GM21786 (cell line): Measurements from ENCODE around the gene ANKRD1.
"Not testable (repeated sequence)": the region's sequence is repeated elsewhere in the genome, so short reads cannot be mapped to it uniquely, and the experiment has no call there.

Experiments used
- ATAC-seq: cut with Tn5 transposase; IDR thresholded peaks from one replicate; pipeline ENCODE4 v1.9.1; 2021; ENCODE audit not compliant: unreplicated experiment

Gene ANKRD1

GRCh38 chr10:90920986-90921666, at the start of gene ANKRD1:
TSS of gene ANKRD1 (minus strand) at chr10:90921087. CDS start at chr10:90921027, 60 bp downstream.
- no peak for ATAC-seq

GRCh38 chr10:90969947-90970673, 49.2 kb upstream of the ANKRD1 start:
- ATAC-seq: no peak

GRCh38 chr10:90969121-90969534, 48.2 kb upstream of the ANKRD1 start:
- ATAC-seq: no peak

- no peak for ATAC-seq
Measured at GRCh38 chr10:90968328-90969081, 47.6 kb upstream of the ANKRD1 start.

GRCh38 chr10:90967865-90968264, 47.0 kb upstream of the ANKRD1 start:
- ATAC-seq: no peak

GRCh38 chr10:90966146-90966545, 45.3 kb upstream of the ANKRD1 start:
- ATAC-seq: no peak

GRCh38 chr10:90965720-90966119, 44.8 kb upstream of the ANKRD1 start:
- ATAC-seq: no peak

GRCh38 chr10:90964781-90965465, 44.0 kb upstream of the ANKRD1 start:
- no peak for ATAC-seq

- no peak for ATAC-seq
Measured at GRCh38 chr10:90963331-90963730, 42.4 kb upstream of the ANKRD1 start.

GRCh38 chr10:90960355-90960814, 39.5 kb upstream of the ANKRD1 start:
- ATAC-seq: peak; percentile 91

- ATAC-seq: no peak
Measured at GRCh38 chr10:90959826-90960225, 38.9 kb upstream of the ANKRD1 start.

- no peak for ATAC-seq
Measured at GRCh38 chr10:90958781-90959180, 37.9 kb upstream of the ANKRD1 start.

GRCh38 chr10:90947030-90947960, 26.4 kb upstream of the ANKRD1 start:
- ATAC-seq: peak; percentile 71

- ATAC-seq: no peak
Measured at GRCh38 chr10:90945491-90946070, 24.7 kb upstream of the ANKRD1 start.

GRCh38 chr10:90944749-90945148, 23.9 kb upstream of the ANKRD1 start:
- no peak for ATAC-seq

GRCh38 chr10:90942980-90943379, 22.1 kb upstream of the ANKRD1 start:
- not testable (repeated sequence) for ATAC-seq

- ATAC-seq: no peak
Measured at GRCh38 chr10:90939648-90940047, 18.8 kb upstream of the ANKRD1 start.

GRCh38 chr10:90939116-90939515, 18.2 kb upstream of the ANKRD1 start:
- ATAC-seq: no peak

GRCh38 chr10:90937645-90938258, 16.9 kb upstream of the ANKRD1 start:
- no peak for ATAC-seq
